HG03354 (cell line): Measurements from ENCODE around the gene PIK3C2B.
A peak's percentile ranks its signal among the peaks of the same experiment; 100 is the strongest.

ENCODE experiments used
- ATAC-seq: cut with Tn5 transposase; IDR thresholded peaks from one replicate; pipeline ENCODE4 v1.9.1; 2021; ENCODE audit warnings: mild to moderate bottlenecking; ENCODE audit not compliant: unreplicated experiment, poor library complexity, severe bottlenecking

The PIK3C2B gene

DNA sequence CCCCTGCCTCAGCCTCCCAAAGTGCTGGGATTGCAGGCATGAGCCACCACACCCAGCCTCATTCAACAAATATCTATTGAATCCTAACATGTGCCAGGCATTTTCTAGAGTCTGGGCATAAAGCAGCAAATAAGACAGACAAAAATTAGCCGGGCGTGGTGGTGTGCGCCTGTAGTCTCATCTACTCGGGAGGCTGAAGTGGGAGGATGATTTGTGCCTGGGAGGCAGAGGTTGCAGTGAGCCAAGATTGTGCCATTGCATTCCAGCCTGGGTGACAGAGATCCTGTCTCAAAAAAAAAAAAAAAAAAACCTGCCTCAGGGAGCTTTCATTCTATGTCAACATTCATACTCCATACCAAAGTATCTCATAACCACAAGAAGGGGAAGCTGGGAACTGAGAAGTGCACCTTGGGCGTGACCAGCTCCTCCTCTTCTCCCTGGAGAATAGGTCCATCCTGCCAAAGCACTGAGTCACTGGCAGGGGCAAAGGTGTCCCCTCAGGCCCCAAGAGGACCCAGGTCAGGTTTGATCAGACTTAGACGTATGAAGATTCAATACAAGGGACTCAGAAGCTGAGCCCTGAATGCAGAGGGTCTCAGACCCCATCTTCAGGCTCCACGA is 46.2 kb downstream of the PIK3C2B start:
- ATAC-seq, result no peak

GRCh38 chr1:204447736-204448135 is 46.9 kb downstream of the PIK3C2B start:
- ATAC-seq, result no peak

GRCh38 chr1:204447190-204447589 is 47.4 kb downstream of the PIK3C2B start:
- no peak for ATAC-seq

- ATAC-seq, result peak; percentile 82
Observed at GRCh38 chr1:204446413-204447111, 48.0 kb downstream of the PIK3C2B start.

GRCh38 chr1:204445860-204446412 is 48.7 kb downstream of the PIK3C2B start:
- peak; percentile 12 for ATAC-seq
